ENCODE measurements around the gene FAIM2.
A peak's percentile ranks its signal among the peaks of the same experiment; 100 is the strongest.

GRCh38 chr12:49888461-49889151 lies 15.1 kb downstream of the FAIM2 start:
- TF ChIP-seq EZH2 (IDR thresholded peaks at IDR 0.05; ENCODE audit: borderline replicate concordance, low read length) (no peak), CTCF (conservative IDR thresholded peaks at IDR 0.05 in 1 of 2, IDR thresholded peaks at IDR 0.05 in 1 of 2; ENCODE audit: extremely low read depth in 1 of 2, insufficient read depth in 1 of 2, low read depth in 1 of 2, low read length in 2 of 2) (peak in 1 of 2 donors; percentile 6)
